Keratinocyte (primary cell): ENCODE data around the gene PLTP.

ENCODE experiments used
- CTCF ChIP-seq, 3 experiments: IDR thresholded peaks in 1 of 3; conservative IDR thresholded peaks in 1 of 3; optimal IDR thresholded peaks in 1 of 3; 2 replicates in 2 of 3; 3 replicates in 1 of 3; pipeline versions ENCODE3 to v1.5.1; 2011; ENCODE audit warnings: low read length in 3 of 3, mild to moderate bottlenecking in 3 of 3, moderate library complexity in 2 of 3, control low read depth in 1 of 3, inconsistent platforms in 1 of 3; ENCODE audit not compliant: insufficient read depth in 2 of 3; ENCODE audit errors: extremely low read depth in 1 of 3
- EZH2 ChIP-seq: IDR thresholded peaks from one replicate; pipeline ENCODE4 v1.6.1; 2012; ENCODE audit warnings: inconsistent platforms, mild to moderate bottlenecking, low read length, moderate library complexity

- TF ChIP-seq CTCF (optimal IDR thresholded peaks at IDR 0.05 in 1 of 3, IDR thresholded peaks at IDR 0.05 in 1 of 3, conservative IDR thresholded peaks at IDR 0.05 in 1 of 3; ENCODE audit: extremely low read depth in 1 of 3, insufficient read depth in 2 of 3, low read length in 3 of 3), result no peak
- no peak for TF ChIP-seq EZH2
Observed at GRCh38 chr20:45859916-45860315, 52.0 kb downstream of the PLTP start.
